SK-N-SH treated with all-trans-retinoic acid at 6 μM for 48 hours (cell line): Measurements from ENCODE around the gene ADGRV1.
A peak's percentile ranks its signal among the peaks of the same experiment; 100 is the strongest.
"Not testable (repeated sequence)": the region's sequence is repeated elsewhere in the genome, so short reads cannot be mapped to it uniquely, and the experiment has no call there.

Experiments used
- ATAC-seq: fragments of 200-7000 bp; cut with Tn5 transposase; 3 replicates; pipeline ENCODE4 v1.9.1; 2020; ENCODE audit warnings: mild to moderate bottlenecking, moderate library complexity
- ARNTL ChIP-seq: fragments of 450-650 bp; formaldehyde crosslinking; IDR thresholded peaks from 2 replicates; pipeline ENCODE4 v1.5.0; 2020; ENCODE audit warnings: low read depth, mild to moderate bottlenecking, moderate library complexity, borderline replicate concordance
- BACH2 ChIP-seq: fragments of 250-450 bp; sonication (Bioruptor Pico); IDR thresholded peaks from 2 replicates; pipeline ENCODE4 v1.9.0; 2021; ENCODE audit warnings: mild to moderate bottlenecking, borderline replicate concordance
- CSDC2 ChIP-seq: fragments of 250-450 bp; sonication (Bioruptor Pico); IDR thresholded peaks from 2 replicates; pipeline ENCODE4 v1.5.0; 2020; ENCODE audit warnings: mild to moderate bottlenecking, moderate library complexity
- ESRRG ChIP-seq: fragments of 250-450 bp; sonication (Bioruptor Pico); IDR thresholded peaks from 2 replicates; pipeline ENCODE4 v1.6.1; 2021; ENCODE audit warnings: mild to moderate bottlenecking
- GLIS3 ChIP-seq: fragments of 250-450 bp; sonication (Bioruptor Pico); IDR thresholded peaks from 2 replicates; pipeline ENCODE4 v1.5.0; 2020; ENCODE audit warnings: mild to moderate bottlenecking, moderate library complexity
- ISL1 ChIP-seq: fragments of 250-450 bp; sonication (Bioruptor Pico); IDR thresholded peaks from 2 replicates; pipeline ENCODE4 v2.1.2; 2022; ENCODE audit warnings: mild to moderate bottlenecking, moderate library complexity
- OSR1 ChIP-seq: fragments of 250-450 bp; sonication (Bioruptor Pico); IDR thresholded peaks from 2 replicates; pipeline ENCODE4 v1.8.0; 2022; ENCODE audit warnings: moderate library complexity, mild to moderate bottlenecking, inconsistent platforms
- PPARA ChIP-seq: fragments of 250-450 bp; sonication (Bioruptor Pico); IDR thresholded peaks from 2 replicates; pipeline ENCODE4 v1.5.0; 2020; ENCODE audit warnings: mild to moderate bottlenecking, borderline replicate concordance
- RARB ChIP-seq: fragments of 250-450 bp; sonication (Bioruptor Pico); IDR thresholded peaks from 2 replicates; pipeline ENCODE4 v1.8.0; 2021; ENCODE audit warnings: mild to moderate bottlenecking, moderate library complexity
- SNAI2 ChIP-seq: fragments of 250-450 bp; sonication (Bioruptor Pico); IDR thresholded peaks from 2 replicates; pipeline ENCODE4 v1.5.0; 2020; ENCODE audit warnings: mild to moderate bottlenecking, moderate library complexity
- TCF4 ChIP-seq: fragments of 250-450 bp; sonication (Bioruptor Pico); IDR thresholded peaks from 2 replicates; pipeline ENCODE4 v1.8.0; 2021; ENCODE audit warnings: mild to moderate bottlenecking, moderate library complexity, borderline replicate concordance
- TOX ChIP-seq: fragments of 250-450 bp; sonication (Bioruptor Pico); IDR thresholded peaks from 2 replicates; pipeline ENCODE4 v1.8.0; 2021; ENCODE audit warnings: mild to moderate bottlenecking, moderate library complexity, borderline replicate concordance
- ZFP3 ChIP-seq: fragments of 250-450 bp; sonication (Bioruptor Pico); IDR thresholded peaks from 2 replicates; pipeline ENCODE4 v1.5.0; 2020; ENCODE audit warnings: mild to moderate bottlenecking, moderate library complexity
- ZNF565 ChIP-seq: fragments of 450-650 bp; formaldehyde crosslinking; conservative IDR thresholded peaks from 2 replicates; pipeline ENCODE4 v1.5.0; 2020; ENCODE audit warnings: low read depth, mild to moderate bottlenecking, moderate library complexity
- ZNF70 ChIP-seq: fragments of 450-650 bp; formaldehyde crosslinking; IDR thresholded peaks from 2 replicates; pipeline ENCODE4 v1.5.0; 2020; ENCODE audit warnings: mild to moderate bottlenecking, moderate library complexity
- ZNF8 ChIP-seq: fragments of 450-650 bp; formaldehyde crosslinking; IDR thresholded peaks from 2 replicates; pipeline ENCODE4 v1.5.0; 2020; ENCODE audit warnings: mild to moderate bottlenecking, moderate library complexity
- TF ChIP-seq, protein P1 (sequence below): fragments of 250-450 bp; sonication (Bioruptor Pico); IDR thresholded peaks from 2 replicates; pipeline ENCODE4 v1.8.0; 2020; ENCODE audit warnings: mild to moderate bottlenecking, moderate library complexity, borderline replicate concordance
- TF ChIP-seq, protein P2 (sequence below): fragments of 250-450 bp; sonication (Bioruptor Pico); IDR thresholded peaks from 2 replicates; pipeline ENCODE4 v1.5.1; 2021; ENCODE audit warnings: mild to moderate bottlenecking, moderate library complexity
- TF ChIP-seq, protein P3 (sequence below): fragments of 250-450 bp; sonication (Bioruptor Pico); IDR thresholded peaks from 2 replicates; pipeline ENCODE4 v1.5.0; 2020; ENCODE audit warnings: mild to moderate bottlenecking, moderate library complexity
- TF ChIP-seq, protein P4 (sequence below): fragments of 250-450 bp; sonication (Bioruptor Pico); IDR thresholded peaks from 2 replicates; pipeline ENCODE4 v1.5.1; 2020; ENCODE audit warnings: low read depth, mild to moderate bottlenecking, moderate library complexity

Gene ADGRV1

DNA sequence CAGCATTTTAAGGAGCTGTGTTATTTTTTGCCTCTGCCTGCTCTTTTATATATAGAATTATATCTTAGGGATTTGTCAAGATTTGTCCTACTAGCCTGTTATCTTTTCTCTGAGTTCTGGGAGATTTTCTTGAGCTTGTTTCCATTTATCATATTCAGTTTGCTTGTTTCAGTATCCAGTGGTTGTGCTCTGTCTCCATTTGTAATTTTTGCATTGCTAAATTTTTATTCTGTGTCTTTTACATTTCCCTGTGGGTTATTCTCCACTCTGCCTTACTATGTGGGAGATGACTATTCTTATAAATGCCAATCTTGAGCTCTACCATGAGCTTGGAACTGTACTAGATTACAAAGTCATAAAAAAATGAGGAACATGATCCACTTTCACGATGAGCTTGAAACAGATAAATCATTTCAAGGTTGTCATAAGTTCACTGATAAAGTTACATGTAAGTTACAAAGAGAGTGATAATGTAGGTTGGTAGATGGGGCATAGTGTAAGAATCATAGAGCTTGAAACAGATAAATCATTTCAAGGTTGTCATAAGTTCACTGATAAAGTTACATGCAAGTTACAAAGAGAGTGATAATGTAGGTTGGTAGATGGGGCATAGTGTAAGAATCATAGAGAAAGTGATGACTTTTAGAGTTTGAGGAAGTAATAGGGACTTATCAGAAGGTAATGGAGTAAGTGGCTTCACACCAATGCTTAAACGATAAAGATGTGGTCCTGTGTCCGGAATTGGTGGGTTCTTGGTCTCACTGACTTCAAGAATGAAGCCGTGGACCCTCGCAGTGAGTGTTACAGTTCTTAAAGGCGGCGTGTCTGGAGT, 287.3 kb downstream of the ADGRV1 start (continued):
- TF ChIP-seq RARB (CRISPR knock-in tag) (no peak), ZNF70 (CRISPR knock-in tag) (no peak), ESRRG (CRISPR knock-in tag) (no peak), ARNTL (CRISPR knock-in tag) (no peak), BACH2 (no peak), GLIS3 (CRISPR knock-in tag) (no peak), ZNF8 (CRISPR knock-in tag) (no peak)
- TF ChIP-seq, protein P1, sequence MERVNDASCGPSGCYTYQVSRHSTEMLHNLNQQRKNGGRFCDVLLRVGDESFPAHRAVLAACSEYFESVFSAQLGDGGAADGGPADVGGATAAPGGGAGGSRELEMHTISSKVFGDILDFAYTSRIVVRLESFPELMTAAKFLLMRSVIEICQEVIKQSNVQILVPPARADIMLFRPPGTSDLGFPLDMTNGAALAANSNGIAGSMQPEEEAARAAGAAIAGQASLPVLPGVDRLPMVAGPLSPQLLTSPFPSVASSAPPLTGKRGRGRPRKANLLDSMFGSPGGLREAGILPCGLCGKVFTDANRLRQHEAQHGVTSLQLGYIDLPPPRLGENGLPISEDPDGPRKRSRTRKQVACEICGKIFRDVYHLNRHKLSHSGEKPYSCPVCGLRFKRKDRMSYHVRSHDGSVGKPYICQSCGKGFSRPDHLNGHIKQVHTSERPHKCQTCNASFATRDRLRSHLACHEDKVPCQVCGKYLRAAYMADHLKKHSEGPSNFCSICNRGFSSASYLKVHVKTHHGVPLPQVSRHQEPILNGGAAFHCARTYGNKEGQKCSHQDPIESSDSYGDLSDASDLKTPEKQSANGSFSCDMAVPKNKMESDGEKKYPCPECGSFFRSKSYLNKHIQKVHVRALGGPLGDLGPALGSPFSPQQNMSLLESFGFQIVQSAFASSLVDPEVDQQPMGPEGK (CRISPR knock-in tag) = no peak

DNA sequence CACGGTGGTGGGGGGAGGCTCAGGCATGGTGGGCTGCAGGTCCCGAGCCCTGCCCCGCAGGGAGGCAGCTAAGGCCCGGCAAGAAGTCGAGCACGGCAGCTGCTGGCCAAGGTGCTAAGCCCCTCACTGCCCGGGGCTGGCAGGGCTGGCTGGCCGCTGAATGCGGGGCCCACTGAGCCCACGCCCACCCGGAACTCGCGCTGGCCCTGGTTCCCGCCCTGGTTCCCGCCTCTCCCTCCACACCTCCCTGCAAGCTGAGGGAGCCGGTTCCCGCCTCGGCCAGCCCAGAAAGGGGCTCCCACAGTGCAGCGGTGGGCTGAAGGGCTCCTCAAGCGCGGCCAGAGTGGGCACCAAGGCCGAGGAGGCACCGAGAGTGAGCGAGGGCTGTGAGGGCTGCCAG, 289.0 kb downstream of the ADGRV1 start:
- ATAC-seq = not testable (repeated sequence)

DNA sequence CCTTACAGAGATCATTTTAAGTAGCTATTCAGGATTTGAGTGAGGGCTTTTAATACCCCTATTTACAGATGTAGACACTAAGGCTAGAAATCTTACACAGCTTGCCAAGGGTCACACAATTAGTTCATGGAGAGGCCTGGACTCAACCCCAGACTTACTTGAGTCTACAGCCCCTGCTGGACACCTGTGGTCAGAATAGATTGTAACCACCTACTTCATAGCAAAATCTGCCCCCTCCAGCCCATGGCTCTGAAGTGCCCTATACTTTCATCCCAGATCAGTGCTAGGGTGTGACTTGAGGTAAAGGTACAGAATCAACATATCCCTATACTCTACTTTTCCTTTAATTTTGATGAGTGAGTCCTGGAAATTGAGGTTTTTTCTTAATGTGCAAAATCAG, 291.3 kb downstream of the ADGRV1 start:
- ATAC-seq = no peak
- TF ChIP-seq, protein P2, sequence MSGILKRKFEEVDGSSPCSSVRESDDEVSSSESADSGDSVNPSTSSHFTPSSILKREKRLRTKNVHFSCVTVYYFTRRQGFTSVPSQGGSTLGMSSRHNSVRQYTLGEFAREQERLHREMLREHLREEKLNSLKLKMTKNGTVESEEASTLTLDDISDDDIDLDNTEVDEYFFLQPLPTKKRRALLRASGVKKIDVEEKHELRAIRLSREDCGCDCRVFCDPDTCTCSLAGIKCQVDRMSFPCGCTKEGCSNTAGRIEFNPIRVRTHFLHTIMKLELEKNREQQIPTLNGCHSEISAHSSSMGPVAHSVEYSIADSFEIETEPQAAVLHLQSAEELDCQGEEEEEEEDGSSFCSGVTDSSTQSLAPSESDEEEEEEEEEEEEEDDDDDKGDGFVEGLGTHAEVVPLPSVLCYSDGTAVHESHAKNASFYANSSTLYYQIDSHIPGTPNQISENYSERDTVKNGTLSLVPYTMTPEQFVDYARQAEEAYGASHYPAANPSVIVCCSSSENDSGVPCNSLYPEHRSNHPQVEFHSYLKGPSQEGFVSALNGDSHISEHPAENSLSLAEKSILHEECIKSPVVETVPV = no peak
- no peak for TF ChIP-seq BACH2
- TF ChIP-seq, all 23 proteins: peak for 0

DNA sequence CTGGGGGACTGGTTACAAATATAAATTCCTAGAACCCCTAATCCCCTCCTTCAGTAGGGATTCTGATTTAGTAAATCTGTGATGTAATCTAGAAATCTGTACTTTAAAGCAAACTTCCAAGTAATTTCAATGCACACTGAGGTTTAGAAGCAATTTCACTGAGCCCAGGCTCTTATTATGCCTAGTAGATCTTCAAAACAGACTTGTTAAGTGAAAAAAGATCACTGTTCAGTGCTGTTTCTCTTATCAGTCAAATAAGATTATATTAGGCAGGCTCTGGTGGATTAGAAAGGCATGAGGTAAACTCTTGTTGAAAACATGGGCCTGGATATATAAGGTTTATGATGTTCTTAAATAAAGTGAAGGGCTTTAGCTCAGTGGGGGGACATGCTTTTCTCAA, 293.9 kb downstream of the ADGRV1 start:
- TF ChIP-seq TCF4 (CRISPR knock-in tag) = peak; percentile 23; the same call in 1 of the 2 replicates
- TF ChIP-seq ESRRG (CRISPR knock-in tag) = no peak
- TF ChIP-seq, all 23 proteins: peak for 1
- ATAC-seq = no peak

DNA sequence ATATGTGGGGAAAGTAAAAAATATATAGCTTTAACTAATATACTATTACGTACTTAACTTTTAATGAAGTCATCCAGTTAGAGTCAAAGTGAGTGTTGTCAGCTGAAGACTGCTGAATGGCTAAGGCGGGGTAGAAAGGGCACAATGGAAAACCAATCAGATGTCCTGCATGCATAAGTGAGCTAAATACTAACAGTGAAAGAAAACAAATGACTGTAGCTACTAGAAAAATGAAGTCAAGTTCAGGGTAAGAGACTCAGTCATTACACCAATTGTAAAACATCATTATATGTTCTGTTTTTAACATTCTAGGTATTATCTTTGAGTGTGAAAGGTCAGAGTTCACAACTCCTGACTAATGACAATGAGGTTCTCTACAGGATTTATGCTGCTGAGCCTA, 295.2 kb downstream of the ADGRV1 start:
- TF ChIP-seq ZNF565 (CRISPR knock-in tag) = no peak
- no peak for TF ChIP-seq SNAI2
- TF ChIP-seq ARNTL (CRISPR knock-in tag) = no peak
- TF ChIP-seq BACH2 = no peak
- no peak for TF ChIP-seq ZNF8 (CRISPR knock-in tag)
- TF ChIP-seq ISL1 (CRISPR knock-in tag) = no peak
- no peak for TF ChIP-seq GLIS3 (CRISPR knock-in tag)
- TF ChIP-seq CSDC2 = no peak
- TF ChIP-seq, protein P1 (CRISPR knock-in tag) = no peak
- no peak for TF ChIP-seq RARB (CRISPR knock-in tag)
- TF ChIP-seq, protein P2 = no peak
- no peak for TF ChIP-seq PPARA (CRISPR knock-in tag)
- TF ChIP-seq, protein P3, sequence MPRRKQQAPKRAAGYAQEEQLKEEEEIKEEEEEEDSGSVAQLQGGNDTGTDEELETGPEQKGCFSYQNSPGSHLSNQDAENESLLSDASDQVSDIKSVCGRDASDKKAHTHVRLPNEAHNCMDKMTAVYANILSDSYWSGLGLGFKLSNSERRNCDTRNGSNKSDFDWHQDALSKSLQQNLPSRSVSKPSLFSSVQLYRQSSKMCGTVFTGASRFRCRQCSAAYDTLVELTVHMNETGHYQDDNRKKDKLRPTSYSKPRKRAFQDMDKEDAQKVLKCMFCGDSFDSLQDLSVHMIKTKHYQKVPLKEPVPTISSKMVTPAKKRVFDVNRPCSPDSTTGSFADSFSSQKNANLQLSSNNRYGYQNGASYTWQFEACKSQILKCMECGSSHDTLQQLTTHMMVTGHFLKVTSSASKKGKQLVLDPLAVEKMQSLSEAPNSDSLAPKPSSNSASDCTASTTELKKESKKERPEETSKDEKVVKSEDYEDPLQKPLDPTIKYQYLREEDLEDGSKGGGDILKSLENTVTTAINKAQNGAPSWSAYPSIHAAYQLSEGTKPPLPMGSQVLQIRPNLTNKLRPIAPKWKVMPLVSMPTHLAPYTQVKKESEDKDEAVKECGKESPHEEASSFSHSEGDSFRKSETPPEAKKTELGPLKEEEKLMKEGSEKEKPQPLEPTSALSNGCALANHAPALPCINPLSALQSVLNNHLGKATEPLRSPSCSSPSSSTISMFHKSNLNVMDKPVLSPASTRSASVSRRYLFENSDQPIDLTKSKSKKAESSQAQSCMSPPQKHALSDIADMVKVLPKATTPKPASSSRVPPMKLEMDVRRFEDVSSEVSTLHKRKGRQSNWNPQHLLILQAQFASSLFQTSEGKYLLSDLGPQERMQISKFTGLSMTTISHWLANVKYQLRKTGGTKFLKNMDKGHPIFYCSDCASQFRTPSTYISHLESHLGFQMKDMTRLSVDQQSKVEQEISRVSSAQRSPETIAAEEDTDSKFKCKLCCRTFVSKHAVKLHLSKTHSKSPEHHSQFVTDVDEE = no peak
- no peak for TF ChIP-seq TCF4 (CRISPR knock-in tag)
- TF ChIP-seq OSR1 = no peak
- TF ChIP-seq, protein P4, sequence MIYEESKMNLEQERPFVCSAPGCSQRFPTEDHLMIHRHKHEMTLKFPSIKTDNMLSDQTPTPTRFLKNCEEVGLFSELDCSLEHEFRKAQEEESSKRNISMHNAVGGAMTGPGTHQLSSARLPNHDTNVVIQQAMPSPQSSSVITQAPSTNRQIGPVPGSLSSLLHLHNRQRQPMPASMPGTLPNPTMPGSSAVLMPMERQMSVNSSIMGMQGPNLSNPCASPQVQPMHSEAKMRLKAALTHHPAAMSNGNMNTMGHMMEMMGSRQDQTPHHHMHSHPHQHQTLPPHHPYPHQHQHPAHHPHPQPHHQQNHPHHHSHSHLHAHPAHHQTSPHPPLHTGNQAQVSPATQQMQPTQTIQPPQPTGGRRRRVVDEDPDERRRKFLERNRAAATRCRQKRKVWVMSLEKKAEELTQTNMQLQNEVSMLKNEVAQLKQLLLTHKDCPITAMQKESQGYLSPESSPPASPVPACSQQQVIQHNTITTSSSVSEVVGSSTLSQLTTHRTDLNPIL (CRISPR knock-in tag) = no peak
- TF ChIP-seq TOX = no peak
- TF ChIP-seq ZFP3 = no peak
- ATAC-seq = no peak
